Eye (tissue), 1 donor: ENCODE results near the gene SIRPD.
"Not testable (repeated sequence)": the region's sequence is repeated elsewhere in the genome, so short reads cannot be mapped to it uniquely, and the experiment has no call there.

Experiments
- DNase-seq: peaks from one replicate; pipeline ENCODE4 v3.0.0-alpha.2; 2015

Gene SIRPD

DNA sequence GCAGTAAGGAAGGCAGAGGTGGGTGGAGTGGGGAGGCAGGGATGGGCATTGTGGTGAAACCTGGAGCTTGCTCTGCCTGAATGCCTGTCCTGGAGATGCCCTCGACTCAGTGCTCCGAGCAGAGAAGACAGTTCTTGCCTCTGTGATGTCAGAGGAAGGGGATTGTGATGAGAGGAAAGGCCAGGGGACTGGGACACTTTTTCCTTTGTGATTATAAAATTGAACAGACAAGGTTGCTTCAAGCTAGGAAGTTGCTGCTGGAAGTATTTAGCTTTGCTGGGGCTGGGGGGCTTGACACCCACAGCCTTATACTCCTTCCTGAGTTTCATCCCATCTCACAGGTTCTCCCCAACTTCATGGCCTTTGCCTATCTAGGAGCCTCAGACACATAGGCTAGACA is at the start of gene SIRPD:
Gene SIRPD (minus strand): TSS at position 101 of the 400 bp plus-strand sequence. CDS start 52 bp downstream, at position 49.
- DNase-seq = no peak

DNA sequence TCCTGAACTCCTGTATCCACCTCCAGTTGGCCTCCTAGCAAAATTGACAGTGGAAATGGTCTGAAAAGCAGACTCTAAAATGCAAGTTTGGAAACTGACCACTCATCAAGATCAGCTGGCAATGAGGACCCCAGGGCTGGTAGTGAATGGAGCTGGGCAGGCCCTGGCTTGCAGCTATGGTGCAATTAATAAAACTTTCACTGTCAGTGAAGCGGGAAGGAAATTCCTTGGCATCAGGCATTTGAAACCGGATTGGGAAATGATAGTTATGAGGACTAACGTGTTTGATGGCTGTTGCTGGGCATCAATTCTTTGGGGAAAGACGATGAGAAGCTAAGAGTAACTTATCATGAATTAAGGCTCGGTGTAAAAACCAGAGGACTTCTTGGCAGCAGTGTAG is 43.2 kb upstream of the SIRPD start:
- DNase-seq = no peak

DNA sequence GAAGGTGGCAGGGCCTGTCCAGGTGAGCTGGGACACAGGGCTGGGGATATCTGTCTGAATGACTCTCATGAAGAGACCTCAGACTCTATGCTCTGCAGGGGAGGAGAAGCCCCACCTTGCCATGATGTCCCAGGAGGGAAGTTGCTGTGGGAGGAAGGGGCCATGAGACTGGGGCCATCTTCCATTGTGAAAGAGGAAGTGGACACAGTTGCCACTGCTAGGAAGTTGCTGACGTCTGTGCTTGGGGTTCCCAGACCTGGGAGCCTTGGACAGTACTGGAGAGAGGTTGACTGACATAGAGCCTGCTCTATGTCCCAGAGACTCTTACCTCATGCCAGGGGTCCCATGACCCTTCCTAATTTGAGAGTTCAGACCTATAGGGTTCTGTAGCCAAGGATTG is 37.8 kb upstream of the SIRPD start:
- no peak for DNase-seq

DNA sequence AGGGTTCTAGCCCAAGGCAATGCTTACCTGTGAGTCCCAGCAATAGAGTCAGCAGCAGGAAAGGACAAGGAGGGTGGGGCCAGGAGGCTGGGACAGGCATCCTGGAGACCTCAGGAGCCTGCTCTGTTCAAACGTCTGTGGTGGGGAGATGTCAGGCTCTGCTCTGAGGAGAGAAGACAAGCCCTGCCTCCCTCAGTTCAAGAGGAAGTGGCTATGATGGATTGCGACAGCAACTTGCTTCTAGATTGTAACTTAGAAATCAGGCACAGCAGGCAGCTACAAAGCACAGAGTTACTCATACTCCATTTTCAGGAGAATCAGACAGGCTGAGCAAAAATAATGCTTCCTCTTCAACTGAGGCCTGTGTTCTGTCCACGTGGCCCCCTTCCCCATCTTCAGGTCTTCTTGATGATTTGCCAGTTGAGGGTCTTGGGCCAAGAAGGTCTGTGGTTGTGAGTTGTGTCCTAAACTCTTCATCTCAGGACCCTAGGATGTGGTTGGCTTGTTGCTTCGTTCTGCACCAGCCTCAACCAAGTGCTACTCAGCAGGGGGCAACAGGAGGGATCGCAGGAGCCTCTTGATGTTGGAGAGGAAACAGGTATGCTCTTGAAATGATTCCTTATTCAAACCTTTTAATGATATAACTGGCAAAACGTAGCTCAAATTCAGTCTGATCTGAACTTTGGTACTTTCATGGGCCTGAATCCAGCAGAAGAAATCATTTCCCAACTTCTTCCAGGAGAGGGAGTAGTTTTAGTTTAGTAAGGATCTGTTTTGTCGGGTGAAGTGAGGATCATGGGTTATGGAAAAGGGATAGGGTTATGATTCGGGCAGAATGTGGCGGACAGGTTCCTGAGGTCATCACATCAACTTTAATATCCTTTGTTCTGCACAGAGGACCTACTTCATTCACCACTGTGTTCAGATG is 31.3 kb upstream of the SIRPD start:
- DNase-seq = no peak

DNA sequence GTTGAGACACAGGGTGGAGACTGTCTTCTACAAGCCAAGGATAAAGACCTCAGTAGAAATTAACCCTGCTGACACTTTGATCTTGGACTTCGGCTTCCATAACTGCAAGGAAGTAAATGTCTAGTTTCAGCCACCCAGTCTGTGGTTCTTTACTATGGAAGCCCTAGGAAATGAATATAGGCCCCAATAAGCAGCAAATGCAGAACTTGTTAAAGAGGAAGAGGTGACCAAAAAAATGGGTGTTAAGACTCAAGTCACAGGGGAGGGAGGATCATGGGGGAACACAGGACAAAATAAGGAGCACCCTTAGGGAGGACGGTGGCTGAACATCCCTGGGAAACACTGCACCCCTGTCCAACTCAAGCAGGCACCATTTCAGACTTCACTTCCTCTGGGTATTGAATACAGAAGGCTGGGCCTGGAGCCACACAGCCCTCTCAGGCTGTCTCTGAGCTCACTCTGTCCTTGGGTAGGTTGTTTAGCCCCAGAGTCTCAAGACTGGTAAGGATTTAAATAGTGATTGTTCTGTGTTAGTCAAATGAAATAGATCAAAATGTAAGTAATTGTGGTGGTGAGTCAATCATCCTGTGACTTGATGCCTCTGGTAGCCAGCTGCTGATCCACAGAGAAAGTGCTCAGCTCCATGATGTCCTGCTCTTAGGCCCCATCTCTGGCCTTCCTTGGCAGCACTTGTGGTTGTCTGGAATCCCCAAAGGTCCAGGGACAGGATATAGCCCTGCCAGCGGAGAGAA is 30.5 kb upstream of the SIRPD start:
- no peak for DNase-seq

DNA sequence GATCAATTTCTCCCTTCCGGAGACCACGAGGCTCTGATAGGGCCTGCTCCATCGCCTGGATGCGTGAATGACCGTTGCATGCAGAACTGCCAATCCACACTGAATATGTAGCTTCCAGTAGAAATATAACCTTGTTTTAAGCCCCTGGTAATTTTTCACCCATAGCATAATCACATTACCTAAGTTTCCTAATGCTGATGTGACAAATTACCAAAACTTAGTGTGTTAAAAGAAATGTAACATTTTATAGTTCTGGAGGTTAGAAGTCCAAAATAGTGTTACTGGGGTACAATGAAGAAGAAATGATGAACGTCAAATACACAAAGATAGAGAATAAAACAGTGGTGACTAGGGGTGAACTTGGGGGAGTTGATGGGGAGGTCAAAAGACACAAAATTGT is 22.0 kb upstream of the SIRPD start:
- no peak for DNase-seq

DNA sequence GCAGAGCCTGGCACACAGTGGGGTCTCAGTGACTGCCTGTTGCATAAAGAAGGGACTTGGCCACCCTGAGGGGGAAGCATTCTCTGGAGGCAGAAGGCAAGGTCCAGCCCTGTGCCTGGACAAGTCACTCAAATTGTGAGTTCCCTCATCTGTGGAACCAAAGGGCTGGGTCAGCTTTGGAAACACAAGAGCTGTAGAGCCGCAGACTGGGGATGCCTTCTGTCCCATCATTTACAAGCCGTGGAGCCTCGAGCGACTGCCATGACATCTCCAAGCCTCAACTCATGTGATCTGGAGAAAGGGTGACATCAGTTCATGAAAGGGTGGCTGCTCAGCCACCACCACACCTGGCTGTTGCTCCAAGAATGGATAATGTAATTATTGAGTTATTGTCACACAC is 20.4 kb upstream of the SIRPD start:
- DNase-seq = no peak

DNA sequence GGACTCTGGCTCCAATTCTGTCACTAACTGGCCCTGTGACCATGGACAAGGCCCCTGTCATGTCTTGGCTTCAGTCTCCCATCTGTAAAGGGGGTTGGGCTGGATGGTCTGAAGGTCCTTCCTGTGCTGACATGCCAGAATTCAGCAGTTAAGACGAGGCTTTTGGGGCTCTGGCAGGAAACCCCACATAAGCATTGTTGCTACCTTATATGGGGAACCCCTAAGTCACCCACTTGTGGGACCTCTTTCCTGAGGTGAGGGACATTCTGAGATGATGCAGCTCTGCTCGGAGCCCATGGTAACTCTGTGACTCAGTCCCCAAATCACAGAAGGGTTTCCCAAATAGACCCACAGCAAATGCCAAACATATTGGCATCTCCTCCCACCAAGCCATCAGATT is 19.8 kb upstream of the SIRPD start:
- not testable (repeated sequence) for DNase-seq

DNA sequence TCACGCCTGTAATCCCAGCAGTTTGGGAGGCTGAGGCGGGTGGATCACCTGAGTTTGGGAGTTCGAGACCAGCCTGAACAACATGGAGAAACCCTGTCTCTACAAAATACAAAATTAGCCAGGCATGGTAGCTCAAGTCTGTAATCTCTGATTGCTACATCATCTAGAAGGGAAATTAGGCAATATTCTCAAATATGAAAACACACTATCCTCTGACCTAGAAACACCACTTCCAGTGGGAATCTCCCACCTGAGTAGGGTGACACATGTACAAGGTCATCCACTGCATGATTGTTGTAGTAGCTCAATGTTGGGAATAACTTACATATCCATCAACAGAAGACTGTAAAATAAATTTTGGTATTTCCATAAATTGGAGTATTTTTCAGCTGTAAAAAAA is 19.1 kb upstream of the SIRPD start:
- DNase-seq = no peak

DNA sequence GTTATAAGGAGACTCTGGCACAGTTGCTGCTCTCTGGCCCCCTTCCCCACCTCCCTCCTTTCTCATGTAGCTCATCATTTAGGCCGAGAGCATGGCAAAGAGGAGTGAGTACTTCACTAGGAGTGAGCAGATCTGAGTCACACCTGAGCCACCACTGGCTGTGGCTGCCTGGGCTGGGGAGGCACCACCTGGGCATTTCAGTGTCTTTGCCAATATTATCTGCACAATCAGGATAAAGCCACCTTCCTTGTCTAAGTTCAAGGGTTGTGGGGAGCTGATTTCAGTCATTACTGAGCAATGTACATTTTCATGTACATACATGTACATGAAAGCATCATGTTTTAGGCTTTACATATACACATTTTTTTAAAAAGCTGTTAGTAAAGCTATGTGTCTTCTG is 18.5 kb upstream of the SIRPD start:
- not testable (repeated sequence) for DNase-seq

DNA sequence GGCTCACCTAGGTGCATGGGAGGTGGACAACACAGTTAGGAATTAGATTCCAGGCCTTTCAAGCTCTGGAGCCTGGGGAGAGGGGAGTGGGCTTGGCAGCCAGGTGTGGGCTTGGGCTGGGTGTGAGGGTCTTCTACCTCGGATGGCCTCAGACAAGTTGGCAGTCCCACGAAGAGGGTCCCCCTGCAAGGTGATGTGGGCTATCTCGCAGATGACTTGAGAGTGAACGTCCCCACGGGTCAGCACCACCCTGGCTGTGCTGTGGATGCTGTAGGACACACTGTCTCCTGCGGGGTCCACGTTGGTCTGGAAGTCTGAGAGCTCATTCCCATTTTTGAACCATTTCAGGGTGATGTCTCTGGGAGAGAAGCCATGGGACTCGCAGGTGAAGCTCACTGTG is 14.1 kb upstream of the SIRPD start:
- DNase-seq = not testable (repeated sequence)

DNA sequence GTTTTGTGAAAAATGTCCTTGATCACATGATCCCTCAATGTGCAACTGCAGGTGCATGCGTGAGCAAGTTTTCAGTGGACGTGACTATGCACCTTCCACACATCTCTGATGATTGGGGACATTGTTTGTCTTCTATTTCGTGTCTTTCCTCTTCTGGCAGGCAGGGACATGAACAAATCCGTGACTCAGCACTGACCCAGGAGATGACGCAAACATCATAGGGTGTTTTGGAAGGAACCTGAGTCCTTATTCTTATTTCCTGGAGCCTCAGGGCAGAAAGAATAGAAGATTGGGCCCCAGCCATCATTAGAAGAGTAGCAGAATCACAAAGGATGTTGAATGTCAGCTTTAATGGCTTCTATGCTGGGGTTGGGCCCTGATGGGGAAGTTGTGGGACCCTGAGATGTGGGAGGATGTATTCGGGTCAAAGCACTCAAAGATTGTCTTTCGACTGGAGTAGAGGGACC is 11.9 kb upstream of the SIRPD start:
- no peak for DNase-seq

DNA sequence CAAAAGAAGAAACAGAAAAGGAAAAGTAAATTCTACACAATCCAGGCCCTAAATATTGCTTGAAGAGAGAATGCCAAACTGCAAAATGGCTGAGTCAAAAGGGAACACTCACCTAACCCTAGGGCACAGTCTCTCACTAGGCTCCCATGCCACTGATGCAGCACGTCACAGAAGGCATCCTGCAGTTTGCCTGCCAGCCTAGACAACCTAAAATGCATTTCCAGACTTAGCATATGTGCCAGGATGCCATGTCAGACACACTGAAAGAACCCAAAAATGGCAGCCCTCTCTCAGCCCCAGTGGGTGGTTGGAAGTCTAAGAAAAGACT is 10.6 kb upstream of the SIRPD start:
- no peak for DNase-seq

DNA sequence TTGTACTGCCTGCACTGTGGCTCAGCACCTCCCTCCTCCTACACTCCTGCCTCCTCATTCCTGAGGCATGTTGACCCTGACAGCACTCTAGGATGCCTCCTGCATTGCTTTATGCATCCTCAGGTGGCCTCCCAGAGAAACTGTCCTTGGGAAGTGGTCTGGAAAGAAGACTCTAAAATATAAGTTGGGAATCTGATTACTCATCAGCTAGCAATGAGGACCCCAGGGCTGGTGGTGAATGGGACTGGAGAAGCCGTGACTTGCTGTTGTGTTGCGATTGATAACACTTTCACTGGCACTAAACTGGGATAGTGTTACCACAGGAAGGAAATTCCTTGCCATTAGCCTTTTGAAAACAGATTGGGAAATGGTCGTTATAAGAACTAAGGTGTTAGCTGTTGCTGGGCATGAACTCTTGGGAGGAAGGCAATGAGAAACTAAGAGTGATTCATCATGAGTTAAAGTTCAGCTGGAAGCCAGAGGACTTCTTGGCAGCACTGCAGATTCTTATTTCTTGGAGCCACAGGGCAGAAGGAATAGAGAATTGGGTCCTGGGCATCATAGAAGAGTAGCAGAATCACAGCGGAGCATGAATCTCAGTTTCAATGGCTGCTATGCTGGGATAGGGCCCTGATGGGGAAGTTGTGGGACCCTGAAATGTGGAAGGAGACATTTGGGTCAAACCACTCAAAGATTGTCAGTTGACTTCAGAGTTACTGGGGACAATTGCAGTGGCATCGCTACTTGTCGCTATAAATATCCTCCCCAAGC is 10.1 kb upstream of the SIRPD start:
- no peak for DNase-seq

DNA sequence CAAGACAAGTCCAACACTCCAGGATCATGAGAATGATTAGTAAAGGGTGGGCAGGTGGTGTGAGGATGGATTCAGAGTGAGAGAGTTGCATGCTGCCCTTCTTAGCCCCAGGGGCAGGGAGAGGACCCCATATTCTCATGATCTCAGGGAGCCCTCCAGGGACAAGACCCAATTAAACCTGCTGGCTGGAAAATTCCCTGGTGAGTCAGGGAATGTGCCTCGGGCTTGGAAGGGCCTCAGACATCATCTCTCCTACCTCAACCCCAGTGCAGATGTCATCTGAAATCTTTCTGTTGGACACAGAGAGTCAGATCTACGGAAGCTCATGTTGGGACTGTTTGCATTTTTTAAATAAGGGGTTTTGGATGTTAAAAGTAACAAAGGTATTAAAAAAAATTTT is 9.2 kb upstream of the SIRPD start:
- DNase-seq = no peak

DNA sequence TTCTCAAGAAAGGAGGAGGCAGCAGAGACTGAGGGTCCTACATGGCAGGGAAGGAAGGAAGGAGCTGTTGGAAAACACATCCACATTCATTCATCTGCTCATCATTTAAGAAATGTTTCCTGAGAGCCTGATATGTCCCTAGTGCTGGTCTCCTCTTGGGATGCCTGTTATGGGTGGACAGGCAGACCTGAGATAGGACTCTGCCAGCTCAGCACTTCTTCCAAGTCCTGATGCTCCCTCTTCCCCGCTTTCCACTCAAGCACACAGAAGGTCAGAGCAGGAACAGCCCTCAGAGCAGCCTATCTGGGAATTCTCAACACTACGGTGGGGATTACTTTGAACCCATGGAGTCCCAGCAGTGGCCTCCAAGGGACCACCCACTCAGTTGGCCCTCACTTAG is 8.0 kb upstream of the SIRPD start:
- no peak for DNase-seq

DNA sequence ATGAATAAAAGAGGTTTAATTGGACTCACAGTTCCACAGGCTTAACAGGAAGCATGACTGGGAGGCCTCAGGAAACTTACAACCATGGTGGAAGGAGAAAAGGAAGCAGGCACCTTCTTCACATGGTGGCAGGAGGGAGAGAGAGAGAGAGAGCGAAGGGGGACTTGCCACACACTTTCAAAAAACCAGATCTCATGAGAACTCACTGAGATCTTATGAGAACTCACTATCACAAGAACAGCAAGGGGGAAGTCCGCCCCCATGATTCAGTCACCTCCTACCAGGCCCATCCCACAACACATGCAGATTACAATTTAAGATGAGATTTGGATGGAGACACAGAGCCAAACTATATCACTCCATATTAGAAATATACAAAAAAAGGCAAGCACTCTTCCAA is 6.1 kb upstream of the SIRPD start:
- DNase-seq = no peak

DNA sequence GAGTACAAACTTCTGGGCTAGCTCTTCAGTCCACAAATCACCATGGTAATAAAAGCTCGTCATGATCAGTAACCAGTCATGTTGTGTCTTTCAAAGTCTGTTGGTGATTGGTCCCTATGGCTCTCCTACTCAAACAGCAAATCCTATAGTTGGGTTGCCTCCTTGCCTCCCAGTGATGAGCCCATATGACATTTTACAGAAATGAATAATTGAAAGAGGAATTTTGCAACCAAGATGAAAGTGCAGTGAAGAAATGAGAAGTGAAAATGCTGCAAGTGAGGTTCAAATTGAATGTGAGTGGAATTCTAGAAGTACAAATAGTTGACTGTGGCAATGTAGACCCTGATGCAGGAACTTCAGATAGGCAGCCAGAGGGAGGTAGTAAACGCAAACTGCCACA is 5.1 kb upstream of the SIRPD start:
- no peak for DNase-seq

DNA sequence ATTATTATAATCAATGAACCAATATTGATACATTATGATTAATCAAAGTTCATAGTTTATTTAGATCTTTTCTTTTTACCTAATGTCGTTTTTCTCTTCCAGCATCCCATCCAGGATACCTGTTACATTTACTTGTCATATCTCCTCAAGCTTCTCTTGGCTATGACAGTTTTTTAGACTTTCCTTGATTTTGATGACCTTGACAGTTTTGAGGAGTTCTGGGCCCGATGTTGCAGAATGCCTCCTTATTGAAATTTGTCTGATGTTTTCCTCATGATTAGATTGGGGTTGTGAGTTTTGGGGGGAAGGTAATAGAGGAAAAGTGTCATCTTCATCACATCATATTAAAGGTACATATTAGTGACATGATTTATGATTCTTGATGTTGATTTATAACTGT is 3.8 kb upstream of the SIRPD start:
- DNase-seq = no peak

DNA sequence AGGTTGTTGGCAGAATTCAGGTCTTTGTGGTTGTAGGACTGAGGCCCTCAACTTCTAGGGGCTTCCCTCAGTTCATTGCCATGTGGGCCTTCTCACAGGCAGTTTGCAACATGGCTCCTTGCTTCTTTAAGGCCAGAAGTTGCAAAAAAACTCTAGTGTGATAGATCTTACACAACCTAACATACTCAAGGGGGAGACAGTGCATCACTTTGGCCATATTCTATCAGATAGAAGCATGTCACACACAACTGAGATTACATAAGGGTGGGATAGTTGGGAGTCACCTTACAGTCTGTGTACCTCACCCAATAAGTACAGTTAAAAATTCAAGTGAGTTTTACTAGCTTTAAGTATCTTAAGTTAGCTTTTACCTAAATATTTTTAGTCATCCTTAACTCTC is 1.6 kb downstream of the SIRPD start:
- no peak for DNase-seq

DNA sequence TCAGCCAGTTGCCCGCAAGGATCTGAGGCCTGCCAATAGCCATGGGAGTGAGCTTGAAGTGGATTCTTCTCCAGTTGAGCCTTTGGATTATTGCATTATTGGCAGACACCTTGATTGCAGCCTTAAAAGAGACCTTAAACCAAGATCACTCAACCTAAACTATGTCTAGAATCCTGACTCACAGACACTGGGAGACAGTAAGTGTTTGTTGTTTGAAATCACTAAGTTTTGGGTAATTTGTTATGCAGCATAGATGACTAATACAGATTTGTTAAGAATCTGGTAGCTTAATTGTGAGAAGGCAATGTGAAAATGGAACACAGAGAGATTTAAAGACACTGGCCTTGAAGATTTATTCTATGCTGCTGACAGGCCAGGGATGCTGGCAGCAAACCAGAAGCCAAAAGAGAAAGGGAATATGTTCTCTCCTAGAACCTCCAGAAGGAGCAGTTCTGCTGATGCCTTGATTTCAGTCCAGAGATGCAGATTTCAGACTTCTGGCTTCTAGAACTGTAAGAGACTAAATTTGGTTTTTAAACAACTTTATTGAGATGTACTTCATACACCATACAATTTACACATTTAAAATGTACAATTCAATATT is 17.6 kb downstream of the SIRPD start:
- no peak for DNase-seq

DNA sequence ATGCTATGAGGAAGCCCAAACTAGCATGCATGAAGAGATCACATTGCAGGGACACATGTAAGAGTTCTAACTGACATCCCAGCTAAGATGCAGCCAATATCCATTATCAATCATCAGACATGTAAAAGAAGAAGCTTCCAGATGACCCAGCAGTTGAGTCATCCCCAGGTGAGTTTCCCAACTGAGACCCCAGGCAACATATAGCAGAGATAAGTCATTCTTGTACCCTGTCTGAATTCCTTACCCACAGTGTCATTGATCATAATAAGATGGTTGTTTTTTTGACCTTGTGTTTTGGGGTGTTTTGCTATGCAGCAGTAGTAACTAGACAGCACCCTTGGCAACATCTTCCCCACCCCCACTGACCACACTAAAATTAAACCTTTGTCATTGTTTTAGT is 18.9 kb downstream of the SIRPD start:
- DNase-seq = no peak

DNA sequence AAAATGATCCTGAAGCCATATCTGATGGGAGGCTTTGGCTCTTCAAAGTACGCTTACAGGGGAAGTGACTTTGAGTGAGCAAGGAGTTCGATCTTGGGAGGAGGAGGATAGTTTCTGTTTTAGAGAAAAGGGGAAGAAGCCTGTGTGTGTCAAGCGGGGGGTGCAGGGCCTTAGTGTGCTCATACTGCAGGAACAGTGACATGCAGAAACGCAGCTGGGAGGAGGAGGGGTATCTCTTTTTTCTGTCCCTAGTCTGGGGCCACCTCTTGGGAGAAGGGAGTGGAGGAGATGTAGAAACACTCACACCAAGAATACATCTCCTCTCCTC is 19.8 kb downstream of the SIRPD start:
- no peak for DNase-seq
